ENCODE data around the gene MUC4.

The MUC4 gene

GRCh38 chr3:195811756-195812155, at the start of gene MUC4:
Gene MUC4, minus strand, starts transcription at chr3:195811929. Its CDS starts 112 bp downstream, at chr3:195811817.
- in situ Hi-C loops (cut with HindIII; ENCODE audit: low sequenced_read_pairs), result no loop called here

GRCh38 chr3:195860456-195860855, 48.7 kb upstream of the MUC4 start:
- in situ Hi-C loops (cut with HindIII; ENCODE audit: low sequenced_read_pairs), result no loop called here

- in situ Hi-C loops (cut with HindIII; ENCODE audit: low sequenced_read_pairs), result no loop called here
Observed at GRCh38 chr3:195859846-195860411, 48.2 kb upstream of the MUC4 start.

- in situ Hi-C loops (cut with HindIII; ENCODE audit: low sequenced_read_pairs), result no loop called here
Observed at GRCh38 chr3:195859061-195859845, 47.5 kb upstream of the MUC4 start.

GRCh38 chr3:195856410-195857084, 44.8 kb upstream of the MUC4 start:
- in situ Hi-C loops (cut with HindIII; ENCODE audit: low sequenced_read_pairs), result no loop called here

- in situ Hi-C loops (cut with HindIII; ENCODE audit: low sequenced_read_pairs), result no loop called here
Observed at GRCh38 chr3:195855471-195856409, 44.0 kb upstream of the MUC4 start.

- in situ Hi-C loops (cut with HindIII; ENCODE audit: low sequenced_read_pairs), result no loop called here
Observed at GRCh38 chr3:195854628-195855294, 43.0 kb upstream of the MUC4 start.

GRCh38 chr3:195853996-195854395, 42.3 kb upstream of the MUC4 start:
- in situ Hi-C loops (cut with HindIII; ENCODE audit: low sequenced_read_pairs), result no loop called here

GRCh38 chr3:195853036-195853435, 41.3 kb upstream of the MUC4 start:
- in situ Hi-C loops (cut with HindIII; ENCODE audit: low sequenced_read_pairs), result no loop called here

- in situ Hi-C loops (cut with HindIII; ENCODE audit: low sequenced_read_pairs), result no loop called here
Observed at GRCh38 chr3:195850857-195851543, 39.3 kb upstream of the MUC4 start.

- in situ Hi-C loops (cut with HindIII; ENCODE audit: low sequenced_read_pairs), result no loop called here
Observed at GRCh38 chr3:195849322-195850074, 37.8 kb upstream of the MUC4 start.

- in situ Hi-C loops (cut with HindIII; ENCODE audit: low sequenced_read_pairs), result no loop called here
Observed at GRCh38 chr3:195847055-195847950, 35.6 kb upstream of the MUC4 start.

- in situ Hi-C loops (cut with HindIII; ENCODE audit: low sequenced_read_pairs), result no loop called here
Observed at GRCh38 chr3:195845483-195845882, 33.8 kb upstream of the MUC4 start.

GRCh38 chr3:195844671-195845218, 33.0 kb upstream of the MUC4 start:
- in situ Hi-C loops (cut with HindIII; ENCODE audit: low sequenced_read_pairs), result no loop called here

- in situ Hi-C loops (cut with HindIII; ENCODE audit: low sequenced_read_pairs), result no loop called here
Observed at GRCh38 chr3:195839260-195840010, 27.7 kb upstream of the MUC4 start.

GRCh38 chr3:195838714-195839113, 27.0 kb upstream of the MUC4 start:
- in situ Hi-C loops (cut with HindIII; ENCODE audit: low sequenced_read_pairs), result no loop called here

- in situ Hi-C loops (cut with HindIII; ENCODE audit: low sequenced_read_pairs), result no loop called here
Observed at GRCh38 chr3:195836476-195837135, 24.9 kb upstream of the MUC4 start.

All from endothelial cell of hepatic sinusoid (primary cell).